H1 (cell line): ENCODE data around the gene DMC1. TPM values are rescaled to one million over a fixed set of nuclear protein-coding genes. Genes with fewer than 3 reads are reported as not detected.

Experiments
- CTCF ChIA-PET: fragments of 300-600 bp; sonication (Branson Sonifier 250); formaldehyde crosslinking; loops from one replicate; lab custom pipeline; 2021; ENCODE audit not compliant: partially characterized antibody; lab: Charles Lee
- POLR2A ChIA-PET: fragments of 300-600 bp; sonication (Branson Sonifier 250); formaldehyde crosslinking; loops from one replicate; lab custom pipeline; 2021; ENCODE audit warnings: inconsistent platforms; ENCODE audit not compliant: partially characterized antibody; lab: Charles Lee
- DNase-seq, 2 experiments: peaks; one replicate each; pipeline versions ENCODE4 v3.0.0 to v3.0.0-alpha.2; 2010 to 2022; ENCODE audit warnings: low spot score in 2 of 2, low read depth in 1 of 2, mixed read lengths in 1 of 2
- FAIRE-seq: peaks from 2 replicates; lab custom pipeline; 2011; peaks lifted over from hg19 to GRCh38; lab: Jason Lieb, UNC
- H2AFZ ChIP-seq: 2 replicates; pipeline ENCODE4 v1.8.1; 2012; ENCODE audit warnings: low read length, inconsistent platforms
- H2AK5ac ChIP-seq: 2 replicates; pipeline ENCODE4 v1.6.1; 2013; ENCODE audit warnings: low read depth, low read length
- H2BK120ac ChIP-seq: replicated peaks from 2 replicates; pipeline ENCODE3; 2013; ENCODE audit warnings: low read depth, low read length, inconsistent platforms
- H2BK12ac ChIP-seq: 2 replicates; pipeline ENCODE4 v1.6.1; 2013; ENCODE audit warnings: low read depth, low read length
- H2BK15ac ChIP-seq: 2 replicates; pipeline ENCODE4 v1.6.1; 2013; ENCODE audit warnings: low read length
- H2BK20ac ChIP-seq: 2 replicates; pipeline ENCODE4 v1.6.1; 2013; ENCODE audit warnings: low read length
- H2BK5ac ChIP-seq: 2 replicates; pipeline ENCODE4 v1.6.1; 2013; ENCODE audit warnings: low read depth, low read length
- H3K14ac ChIP-seq: 2 replicates; pipeline ENCODE4 v1.6.1; 2013; ENCODE audit warnings: inconsistent platforms; ENCODE audit not compliant: insufficient read length
- H3K18ac ChIP-seq: 2 replicates; pipeline ENCODE4 v1.6.1; 2013; ENCODE audit warnings: low read length; ENCODE audit errors: extremely low read depth
- H3K23ac ChIP-seq: 2 replicates; pipeline ENCODE4 v1.6.1; 2013; ENCODE audit warnings: inconsistent platforms; ENCODE audit not compliant: insufficient read length
- H3K23me2 ChIP-seq: 2 replicates; pipeline ENCODE4 v1.6.1; 2013; ENCODE audit warnings: low read depth, low read length
- H3K27ac ChIP-seq: 2 replicates; pipeline ENCODE4 v1.6.1; 2011; ENCODE audit warnings: low read depth, low read length, inconsistent platforms
- H3K27me3 ChIP-seq, 4 experiments: replicated peaks in 1 of 4; 1 replicate in 1 of 4; 2 replicates in 3 of 4; pipeline versions ENCODE4 v1.6.1 to v1.8.1; 2011 to 2013; ENCODE audit warnings: low read length in 3 of 4, mild to moderate bottlenecking in 3 of 4, inconsistent platforms in 2 of 4, mixed read lengths in 2 of 4, moderate library complexity in 1 of 4; ENCODE audit not compliant: control insufficient read depth in 3 of 4, insufficient read depth in 3 of 4; ENCODE audit errors: extremely low read depth in 1 of 4
- H3K36me3 ChIP-seq, 4 experiments: 2 replicates each; pipeline versions ENCODE4 v1.6.1 to v1.8.1; 2011 to 2013; ENCODE audit warnings: mild to moderate bottlenecking in 4 of 4, low read length in 3 of 4, moderate library complexity in 2 of 4, control low read depth in 1 of 4, inconsistent platforms in 1 of 4; ENCODE audit not compliant: insufficient read depth in 4 of 4, control insufficient read depth in 2 of 4
- H3K4ac ChIP-seq: replicated peaks from 2 replicates; pipeline ENCODE3; 2013; ENCODE audit warnings: low read length, low read depth, mixed read lengths, inconsistent platforms; ENCODE audit not compliant: insufficient read length
- H3K4me1 ChIP-seq, 4 experiments: replicated peaks in 1 of 4; 1 replicate in 1 of 4; 2 replicates in 3 of 4; pipeline versions ENCODE4 v1.6.1 to v1.8.1; 2011 to 2013; ENCODE audit warnings: low read length in 3 of 4, inconsistent platforms in 2 of 4, mixed read lengths in 1 of 4; ENCODE audit not compliant: insufficient read depth in 4 of 4, control insufficient read depth in 3 of 4
- H3K4me2 ChIP-seq, 2 experiments: 2 replicates each; pipeline versions ENCODE4 v1.6.1 to v1.8.1; 2011 to 2013; ENCODE audit warnings: low read depth in 2 of 2, low read length in 2 of 2, control low read depth in 1 of 2, inconsistent platforms in 1 of 2, mild to moderate bottlenecking in 1 of 2; ENCODE audit not compliant: insufficient read depth in 1 of 2
- H3K4me3 ChIP-seq, 4 experiments: fragments of 200-600, 300-600 bp in 1 of 4; sonication (generic), shearing (Covaris generic), sonication (Bioruptor Twin) in 1 of 4; 2 replicates each; pipeline versions ENCODE4 v1.5.1 to v1.8.1; 2011 to 2016; ENCODE audit warnings: low read length in 4 of 4, low read depth in 3 of 4, control low read depth in 2 of 4, inconsistent platforms in 2 of 4, mild to moderate bottlenecking in 2 of 4, mixed read lengths in 1 of 4, moderate library complexity in 1 of 4; ENCODE audit not compliant: insufficient read depth in 2 of 4; ENCODE audit errors: extremely low read depth in 1 of 4
- H3K56ac ChIP-seq: replicated peaks from 2 replicates; pipeline ENCODE3; 2013; ENCODE audit warnings: low read depth, mild to moderate bottlenecking, mixed read lengths, low read length, inconsistent platforms; ENCODE audit not compliant: insufficient read length
- H3K79me1 ChIP-seq: 2 replicates; pipeline ENCODE4 v1.6.1; 2013; ENCODE audit warnings: low read depth, low read length, control low read depth
- H3K79me2 ChIP-seq, 2 experiments: 2 replicates each; pipeline versions ENCODE4 v1.6.1 to v1.8.1; 2012 to 2013; ENCODE audit warnings: low read length in 2 of 2, mild to moderate bottlenecking in 2 of 2, inconsistent platforms in 1 of 2; ENCODE audit not compliant: insufficient read depth in 2 of 2, control insufficient read depth in 1 of 2
- H3K9ac ChIP-seq, 4 experiments: replicated peaks in 1 of 4; 1 replicate in 1 of 4; 2 replicates in 3 of 4; pipeline versions ENCODE4 v1.6.1 to v1.8.1; 2011 to 2013; ENCODE audit warnings: low read depth in 3 of 4, low read length in 3 of 4, control low read depth in 2 of 4, mild to moderate bottlenecking in 2 of 4, moderate library complexity in 2 of 4, inconsistent platforms in 1 of 4; ENCODE audit errors: extremely low read depth in 1 of 4
- H3K9me3 ChIP-seq, 2 experiments: 2 replicates each; pipeline versions ENCODE4 v1.6.1 to v1.8.1; 2012 to 2013; ENCODE audit warnings: mild to moderate bottlenecking in 2 of 2, moderate library complexity in 2 of 2, control low read depth in 1 of 2, inconsistent platforms in 1 of 2, low read depth in 1 of 2, low read length in 1 of 2, mixed read lengths in 1 of 2; ENCODE audit not compliant: insufficient read depth in 2 of 2
- H4K20me1 ChIP-seq, 2 experiments: replicated peaks in 1 of 2; 2 replicates each; pipeline versions ENCODE3 to v1.8.1; 2011 to 2013; ENCODE audit warnings: inconsistent platforms in 2 of 2, low read length in 2 of 2, mild to moderate bottlenecking in 1 of 2; ENCODE audit not compliant: insufficient read depth in 2 of 2, control insufficient read depth in 1 of 2
- H4K5ac ChIP-seq: 2 replicates; pipeline ENCODE4 v1.6.1; 2013; ENCODE audit warnings: low read length, low read depth, mixed read lengths, inconsistent platforms; ENCODE audit not compliant: insufficient read length
- H4K8ac ChIP-seq: 2 replicates; pipeline ENCODE4 v1.8.0; 2013; ENCODE audit warnings: mild to moderate bottlenecking, moderate library complexity, low read length, inconsistent platforms; ENCODE audit not compliant: insufficient read depth; ENCODE audit errors: extremely low read depth
- H4K91ac ChIP-seq: replicated peaks from 2 replicates; pipeline ENCODE3; 2013; ENCODE audit warnings: low read length, mixed read lengths, inconsistent platforms; ENCODE audit not compliant: insufficient read length
- WGBS, 2 experiments: shearing (Covaris generic) in 1 of 2; methylation state at CpG; one replicate each; pipeline versions ENCODE4 v1.1.6 to v1.1.7; 2013 to 2015; ENCODE audit warnings: low lambda C conversion rate in 2 of 2, mixed read lengths in 2 of 2, inconsistent platforms in 1 of 2, low coverage in 1 of 2, missing lambda C conversion rate in 1 of 2; ENCODE audit not compliant: insufficient replicate concordance in 2 of 2, insufficient coverage in 1 of 2, insufficient read length in 1 of 2; ENCODE audit errors: extremely low coverage in 1 of 2, missing lambda C conversion rate in 1 of 2; 5-methylcytosine and 5-hydroxymethylcytosine counted together
- polyA plus RNA-seq, 7 experiments: library from polyadenylated mRNA; depleted of rRNA in 3 of 7; stranded (reverse) in 5 of 7; unstranded in 2 of 7; fragments of >200 nt in 5 of 7; fragments of 200-250 nt in 2 of 7; gene quantifications; 1 replicate in 5 of 7; 2 replicates in 1 of 7; 4 replicates in 1 of 7; pipeline versions ENCODE4 v1.2.1 to v1.2.3, GENCODE V29; 2011 to 2013; ENCODE audit warnings: missing spikeins in 2 of 7, mixed read lengths in 2 of 7
- total RNA-seq: library from RNA; stranded (reverse); fragmentation: NEBNext Ultra II Directional; extraction: Animal tissue kit (Norgen Biotek cat#: 25700); gene quantifications from 2 replicates; pipeline ENCODE4 v1.2.1, GENCODE V29; 2021
- TF ChIP-seq, protein P1 (sequence below): IDR thresholded peaks from 2 replicates; pipeline ENCODE4 v1.6.1; 2011; ENCODE audit warnings: low read depth, mild to moderate bottlenecking, low read length; ENCODE audit not compliant: insufficient read depth

DMC1 gene
- total and polyA plus RNA-seq, 2 of the 8 experiments (the other 6 are each of a cell fraction or from before 2014, with no cell fraction given), result 3.8 to 7.2 TPM

DNA sequence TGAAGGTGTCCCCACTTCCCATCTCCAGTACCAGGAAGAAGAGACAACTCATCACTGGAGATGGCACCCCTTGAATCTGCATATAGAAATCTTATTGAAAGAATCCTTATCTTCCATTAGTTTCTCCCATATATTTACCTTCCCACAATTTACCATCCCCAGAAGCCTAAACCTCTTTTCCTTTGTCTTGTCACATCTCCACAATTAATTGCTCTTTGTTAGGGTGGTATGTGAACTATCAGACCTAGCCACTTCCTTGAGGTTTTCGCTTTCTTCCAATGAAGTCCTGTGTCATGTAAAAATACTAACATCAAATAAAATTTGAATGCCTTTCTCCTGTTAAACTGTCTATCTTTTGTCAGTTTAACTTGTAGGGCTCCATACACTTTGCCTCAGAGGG lies 48.3 kb upstream of the DMC1 start:
- no peak for FAIRE-seq
- CTCF ChIA-PET, result interaction anchor here (0.6 kb wide), 1 partner anchor 293 kb away, joined by 3 read pairs; no protein-coding TSS in a partner anchor

More for the DNA sequence above, 48.3 kb upstream of the DMC1 start:
- Histone ChIP-seq H3K4ac (no peak overlapping the region), H2BK15ac (no peak overlapping the region), H2BK5ac (no peak overlapping the region), H3K4me2 (no peak overlapping the region), H4K20me1 (no peaks in the 10 kb centered on the region), H3K27ac (no peak overlapping the region), H3K9me3 (no peaks in the 10 kb centered on the region), H2BK20ac (no peak overlapping the region), H2BK120ac (no peak overlapping the region), H3K56ac (no peak overlapping the region), H4K8ac (no peak overlapping the region), H3K23me2 (no peaks in the 10 kb centered on the region), H3K36me3 (peaks cover 0 to 25% (median 9%) of the 10 kb centered on the region in 4 experiments; a peak in 3 of 8 replicates), H3K23ac (no peak overlapping the region), H3K9ac (no peak overlapping the region), H3K79me2 (no peaks in the 10 kb centered on the region), H3K14ac (no peak overlapping the region), H4K91ac (no peak overlapping the region), H4K5ac (no peak overlapping the region), H2AFZ (no peak overlapping the region), H3K79me1 (no peaks in the 10 kb centered on the region), H2BK12ac (no peak overlapping the region), H3K18ac (no peak overlapping the region), H3K27me3 (no peaks in the 10 kb centered on the region), H3K4me3 (no peak overlapping the region), H2AK5ac (no peak overlapping the region), H3K4me1 (no peaks in the 10 kb centered on the region)
- DNase-seq, result no peak
- POLR2A ChIA-PET, result interaction anchor here (1.1 kb wide), 1 partner anchor 11 kb away, joined by 3 read pairs; no protein-coding TSS in a partner anchor
- TF ChIP-seq, protein P1, sequence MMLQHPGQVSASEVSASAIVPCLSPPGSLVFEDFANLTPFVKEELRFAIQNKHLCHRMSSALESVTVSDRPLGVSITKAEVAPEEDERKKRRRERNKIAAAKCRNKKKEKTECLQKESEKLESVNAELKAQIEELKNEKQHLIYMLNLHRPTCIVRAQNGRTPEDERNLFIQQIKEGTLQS, result no peak
- WGBS, 2 experiments, result 83% methylated on average over 1 of the region's 1 CpG; no CpG with 5 or more reads in 1 of the 2 experiments
